Measurements from ENCODE around the gene L3MBTL3. TPM values are rescaled to one million over a fixed set of nuclear protein-coding genes. Genes with fewer than 3 reads are reported as not detected.

Gene L3MBTL3
- polyA plus RNA-seq, 1 of the 3 experiments (the other 2 are of a cell fraction): 12.6 TPM

GRCh38 chr6:130034378-130035146 is 16.2 kb downstream of the L3MBTL3 start (continued):
- TF ChIP-seq RFX5 (IDR thresholded peaks at IDR 0.05; ENCODE audit: low read length) (no peak), EZH2phosphoT487 (IDR thresholded peaks at IDR 0.05; ENCODE audit: borderline replicate concordance, low read depth) (no peak), MXI1 (IDR thresholded peaks at IDR 0.05; ENCODE audit: low read depth, low read length) (no peak), MAX (IDR thresholded peaks at IDR 0.05; ENCODE audit: low read depth) (no peak), RAD21 (IDR thresholded peaks at IDR 0.05; ENCODE audit: low read length) (no peak), ELF1 (IDR thresholded peaks at IDR 0.05) (no peak), CTCF (IDR thresholded peaks at IDR 0.05) (no peak), EP300 (IDR thresholded peaks at IDR 0.05; ENCODE audit: borderline replicate concordance in 1 of 2, low read depth in 1 of 2, low read length in 1 of 2) (peak in 1 of 2 experiments; percentile 30; a peak in 1 of 4 replicates), REST (IDR thresholded peaks at IDR 0.05; ENCODE audit: low read depth, low read length) (no peak), FOXJ3 (CRISPR knock-in tag; IDR thresholded peaks at IDR 0.05) (no peak), TEAD4 (IDR thresholded peaks at IDR 0.05; ENCODE audit: borderline replicate concordance, insufficient read depth) (no peak), FOSL2 (IDR thresholded peaks at IDR 0.05; ENCODE audit: borderline replicate concordance, low read depth) (peak; percentile 56; the same call in 1 of the 2 replicates), SMC3 (IDR thresholded peaks at IDR 0.05; ENCODE audit: low read depth, low read length) (no peak), RCOR1 (IDR thresholded peaks at IDR 0.05; ENCODE audit: low read length) (no peak), NRF1 (IDR thresholded peaks at IDR 0.05; ENCODE audit: low read depth, low read length) (no peak), GABPA (IDR thresholded peaks at IDR 0.05; ENCODE audit: low read depth) (no peak), TCF12 (IDR thresholded peaks at IDR 0.05) (peak; percentile 17; the same call in 1 of the 2 replicates), USF1 (IDR thresholded peaks at IDR 0.05; ENCODE audit: borderline replicate concordance, low read depth) (no peak)

Measured in SK-N-SH (cell line).